ENCODE measurements around the gene EIF4G3. TPM values are rescaled to one million over a fixed set of nuclear protein-coding genes. Genes with fewer than 3 reads are reported as not detected.
"Not testable (repeated sequence)": the region's sequence is repeated elsewhere in the genome, so short reads cannot be mapped to it uniquely, and the experiment has no call there.

The EIF4G3 gene
- total RNA-seq, 2 donors from 2014 or later, result 70.3 to 70.5 TPM

- Histone ChIP-seq H3K4me3 (no peak overlapping the region), H3K4me1 (no peaks in the 10 kb centered on the region), H3K9ac (ENCODE audit: low read depth in 2 of 2, low read length in 2 of 2) (no peak overlapping the region), H3K27ac (no peak overlapping the region), H3K36me3 (no peaks in the 10 kb centered on the region), H3K27me3 (no peaks in the 10 kb centered on the region), H3K9me3 (no peaks in the 10 kb centered on the region)
- TF ChIP-seq CTCF (IDR thresholded peaks at IDR 0.05), result no peak
- intact Hi-C loops (cut with DNase I), result no loop called here
- DNase-seq, result no peak
Measured at GRCh38 chr1:20921285-20921684, 255.4 kb downstream of the EIF4G3 start.

GRCh38 chr1:20913242-20913641 lies 263.5 kb downstream of the EIF4G3 start:
- no peak overlapping the region for H3K27ac ChIP-seq
- no peaks in the 10 kb centered on the region for H3K9me3 ChIP-seq
- no peaks in the 10 kb centered on the region for H3K27me3 ChIP-seq
- no peaks in the 10 kb centered on the region for H3K36me3 ChIP-seq
- no peaks in the 10 kb centered on the region for H3K4me1 ChIP-seq
- no peak for DNase-seq
- H3K9ac ChIP-seq (ENCODE audit: low read depth in 2 of 2, low read length in 2 of 2), result no peak overlapping the region
- intact Hi-C loops (cut with DNase I), result no loop called here
- TF ChIP-seq CTCF (IDR thresholded peaks at IDR 0.05), result no peak
- no peak overlapping the region for H3K4me3 ChIP-seq

GRCh38 chr1:20907526-20907925 lies 269.2 kb downstream of the EIF4G3 start:
- H3K27me3 ChIP-seq; H3K36me3 ChIP-seq; DNase-seq; H3K4me3 ChIP-seq; H3K27ac ChIP-seq; H3K9me3 ChIP-seq; H3K9ac ChIP-seq (ENCODE audit: low read depth in 2 of 2, low read length in 2 of 2); H3K4me1 ChIP-seq; intact Hi-C loops (cut with DNase I): not testable (repeated sequence)

GRCh38 chr1:20903437-20903836 lies 273.3 kb downstream of the EIF4G3 start:
- no peak for DNase-seq
- Histone ChIP-seq H3K4me1 (no peaks in the 10 kb centered on the region), H3K36me3 (no peaks in the 10 kb centered on the region), H3K9me3 (no peaks in the 10 kb centered on the region), H3K27me3 (no peaks in the 10 kb centered on the region), H3K9ac (ENCODE audit: low read depth in 2 of 2, low read length in 2 of 2) (no peak overlapping the region), H3K27ac (no peak overlapping the region), H3K4me3 (no peak overlapping the region)
- TF ChIP-seq CTCF (IDR thresholded peaks at IDR 0.05), result no peak
- intact Hi-C loops (cut with DNase I), result no loop called here

- Histone ChIP-seq H3K9me3 (no peaks in the 10 kb centered on the region), H3K36me3 (no peaks in the 10 kb centered on the region), H3K4me1 (no peaks in the 10 kb centered on the region), H3K9ac (ENCODE audit: low read depth in 2 of 2, low read length in 2 of 2) (no peak overlapping the region), H3K27me3 (no peaks in the 10 kb centered on the region), H3K27ac (no peak overlapping the region), H3K4me3 (no peak overlapping the region)
- TF ChIP-seq CTCF (IDR thresholded peaks at IDR 0.05), result no peak
- intact Hi-C loops (cut with DNase I), result no loop called here
- no peak for DNase-seq
Measured at GRCh38 chr1:20900056-20900455, 276.6 kb downstream of the EIF4G3 start.

- no peaks in the 10 kb centered on the region for H3K27me3 ChIP-seq
- H3K4me3 ChIP-seq, result no peak overlapping the region
- no peaks in the 10 kb centered on the region for H3K36me3 ChIP-seq
- DNase-seq, result no peak
- no peaks in the 10 kb centered on the region for H3K4me1 ChIP-seq
- H3K9me3 ChIP-seq, result no peaks in the 10 kb centered on the region
- H3K27ac ChIP-seq, result no peak overlapping the region
- H3K9ac ChIP-seq (ENCODE audit: low read depth in 2 of 2, low read length in 2 of 2), result no peak overlapping the region
- TF ChIP-seq CTCF (IDR thresholded peaks at IDR 0.05), result no peak
- intact Hi-C loops (cut with DNase I), result no loop called here
Measured at GRCh38 chr1:20899154-20899972, 277.3 kb downstream of the EIF4G3 start.
